Measurements from ENCODE around the gene FGD2.

DNA sequence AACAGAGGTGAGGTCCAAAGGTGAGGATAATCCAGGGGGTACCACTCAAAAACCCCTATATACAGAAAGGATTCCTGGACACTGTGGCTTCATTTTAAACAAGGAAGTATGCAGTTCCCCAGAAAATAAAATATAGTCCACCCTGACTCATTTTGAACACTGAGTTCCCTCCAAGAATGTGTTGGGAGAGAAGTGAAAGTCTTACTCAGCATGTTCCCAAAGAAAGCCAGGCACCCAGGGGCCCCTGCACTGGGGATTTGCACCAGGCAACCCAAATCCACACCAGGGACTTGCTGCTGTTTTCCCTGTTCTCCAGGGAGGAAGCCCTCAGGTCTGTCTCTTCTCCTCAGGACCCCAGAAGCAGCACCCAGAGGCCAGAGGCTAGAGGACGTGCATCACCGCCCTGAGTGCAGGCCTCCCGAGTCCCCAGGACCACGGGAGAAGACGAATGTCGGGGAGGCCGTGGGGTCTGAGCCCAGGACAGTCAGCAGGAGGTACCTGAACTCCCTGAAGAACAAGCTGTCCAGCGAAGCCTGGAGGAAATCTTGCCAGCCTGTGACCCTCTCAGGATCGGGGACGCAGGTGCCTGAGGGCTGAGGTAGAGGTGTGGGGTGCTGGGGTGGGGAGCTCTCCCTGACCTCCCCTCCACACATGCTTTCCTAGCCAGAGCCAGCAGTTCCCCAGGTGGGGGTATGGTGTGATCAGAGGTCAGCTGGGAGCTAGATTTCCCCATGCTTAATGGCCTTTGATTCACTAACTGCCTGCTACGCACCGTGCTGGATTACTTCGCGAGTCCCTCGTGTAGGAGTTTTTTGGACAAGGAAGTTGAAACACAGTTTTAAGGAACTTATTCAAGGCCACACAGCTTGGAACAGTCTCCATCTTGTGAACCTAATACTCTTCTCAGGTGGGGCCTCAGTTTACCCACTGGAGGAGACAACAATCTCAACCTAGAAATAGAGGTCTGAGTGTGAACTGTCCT lies 3.3 kb downstream of the FGD2 start:
- TF ChIP-seq, protein P1, sequence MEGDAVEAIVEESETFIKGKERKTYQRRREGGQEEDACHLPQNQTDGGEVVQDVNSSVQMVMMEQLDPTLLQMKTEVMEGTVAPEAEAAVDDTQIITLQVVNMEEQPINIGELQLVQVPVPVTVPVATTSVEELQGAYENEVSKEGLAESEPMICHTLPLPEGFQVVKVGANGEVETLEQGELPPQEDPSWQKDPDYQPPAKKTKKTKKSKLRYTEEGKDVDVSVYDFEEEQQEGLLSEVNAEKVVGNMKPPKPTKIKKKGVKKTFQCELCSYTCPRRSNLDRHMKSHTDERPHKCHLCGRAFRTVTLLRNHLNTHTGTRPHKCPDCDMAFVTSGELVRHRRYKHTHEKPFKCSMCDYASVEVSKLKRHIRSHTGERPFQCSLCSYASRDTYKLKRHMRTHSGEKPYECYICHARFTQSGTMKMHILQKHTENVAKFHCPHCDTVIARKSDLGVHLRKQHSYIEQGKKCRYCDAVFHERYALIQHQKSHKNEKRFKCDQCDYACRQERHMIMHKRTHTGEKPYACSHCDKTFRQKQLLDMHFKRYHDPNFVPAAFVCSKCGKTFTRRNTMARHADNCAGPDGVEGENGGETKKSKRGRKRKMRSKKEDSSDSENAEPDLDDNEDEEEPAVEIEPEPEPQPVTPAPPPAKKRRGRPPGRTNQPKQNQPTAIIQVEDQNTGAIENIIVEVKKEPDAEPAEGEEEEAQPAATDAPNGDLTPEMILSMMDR (IDR thresholded peaks at IDR 0.05 in 2 of 3, conservative IDR thresholded peaks at IDR 0.05 in 1 of 3; ENCODE audit: borderline replicate concordance in 1 of 3, insufficient read depth in 1 of 3, low read depth in 2 of 3, low read length in 2 of 3): no peak
- TF ChIP-seq EZH2phosphoT487 (IDR thresholded peaks at IDR 0.05; ENCODE audit: borderline replicate concordance) (no peak), POLR2A (IDR thresholded peaks at IDR 0.05; ENCODE audit: borderline replicate concordance, extremely low read depth, insufficient read depth, insufficient read length) (no peak), SP1 (IDR thresholded peaks at IDR 0.05; ENCODE audit: low read depth) (no peak), POLR2AphosphoS5 (IDR thresholded peaks at IDR 0.05; ENCODE audit: low read depth, low read length) (no peak), CEBPB (IDR thresholded peaks at IDR 0.05; ENCODE audit: low read depth) (no peak)
- TF ChIP-seq, protein P2, sequence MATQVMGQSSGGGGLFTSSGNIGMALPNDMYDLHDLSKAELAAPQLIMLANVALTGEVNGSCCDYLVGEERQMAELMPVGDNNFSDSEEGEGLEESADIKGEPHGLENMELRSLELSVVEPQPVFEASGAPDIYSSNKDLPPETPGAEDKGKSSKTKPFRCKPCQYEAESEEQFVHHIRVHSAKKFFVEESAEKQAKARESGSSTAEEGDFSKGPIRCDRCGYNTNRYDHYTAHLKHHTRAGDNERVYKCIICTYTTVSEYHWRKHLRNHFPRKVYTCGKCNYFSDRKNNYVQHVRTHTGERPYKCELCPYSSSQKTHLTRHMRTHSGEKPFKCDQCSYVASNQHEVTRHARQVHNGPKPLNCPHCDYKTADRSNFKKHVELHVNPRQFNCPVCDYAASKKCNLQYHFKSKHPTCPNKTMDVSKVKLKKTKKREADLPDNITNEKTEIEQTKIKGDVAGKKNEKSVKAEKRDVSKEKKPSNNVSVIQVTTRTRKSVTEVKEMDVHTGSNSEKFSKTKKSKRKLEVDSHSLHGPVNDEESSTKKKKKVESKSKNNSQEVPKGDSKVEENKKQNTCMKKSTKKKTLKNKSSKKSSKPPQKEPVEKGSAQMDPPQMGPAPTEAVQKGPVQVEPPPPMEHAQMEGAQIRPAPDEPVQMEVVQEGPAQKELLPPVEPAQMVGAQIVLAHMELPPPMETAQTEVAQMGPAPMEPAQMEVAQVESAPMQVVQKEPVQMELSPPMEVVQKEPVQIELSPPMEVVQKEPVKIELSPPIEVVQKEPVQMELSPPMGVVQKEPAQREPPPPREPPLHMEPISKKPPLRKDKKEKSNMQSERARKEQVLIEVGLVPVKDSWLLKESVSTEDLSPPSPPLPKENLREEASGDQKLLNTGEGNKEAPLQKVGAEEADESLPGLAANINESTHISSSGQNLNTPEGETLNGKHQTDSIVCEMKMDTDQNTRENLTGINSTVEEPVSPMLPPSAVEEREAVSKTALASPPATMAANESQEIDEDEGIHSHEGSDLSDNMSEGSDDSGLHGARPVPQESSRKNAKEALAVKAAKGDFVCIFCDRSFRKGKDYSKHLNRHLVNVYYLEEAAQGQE (IDR thresholded peaks at IDR 0.05; ENCODE audit: low read depth): no peak
